HEK293 (cell line): ENCODE data around the gene RAMP1.

Source experiments
- BCL11A ChIP-seq: fragments of 450-650 bp; formaldehyde crosslinking; IDR thresholded peaks from 2 replicates; pipeline ENCODE4 v1.5.1; 2016; ENCODE audit warnings: low read depth, missing biosample characterization, missing genetic modification characterization
- PRDM10 ChIP-seq: fragments of 450-650 bp; formaldehyde crosslinking; IDR thresholded peaks from 2 replicates; pipeline ENCODE4 v1.5.1; 2016; ENCODE audit warnings: missing biosample characterization, missing genetic modification characterization
- ZNF274 ChIP-seq, 2 experiments: fragments of 200-500 bp in 1 of 2; fragments of 450-650 bp in 1 of 2; sonication (Bioruptor generic) in 1 of 2; formaldehyde crosslinking in 1 of 2; IDR thresholded peaks; 2 replicates each; pipeline versions ENCODE4 v1.5.1 to v1.6.1; 2014 to 2016; ENCODE audit warnings: borderline replicate concordance in 1 of 2, inconsistent platforms in 1 of 2, low read length in 1 of 2, missing biosample characterization in 1 of 2, missing genetic modification characterization in 1 of 2
- ZNF558 ChIP-seq: fragments of 450-650 bp; formaldehyde crosslinking; IDR thresholded peaks from 2 replicates; pipeline ENCODE4 v1.5.1; 2016; ENCODE audit warnings: missing biosample characterization, missing genetic modification characterization
- ZNF561 ChIP-seq: fragments of 450-650 bp; IDR thresholded peaks from 2 replicates; pipeline ENCODE4 v1.5.1; 2018; ENCODE audit warnings: missing biosample characterization, missing genetic modification characterization, borderline replicate concordance
- TF ChIP-seq, protein P1 (sequence below): fragments of 450-650 bp; formaldehyde crosslinking; IDR thresholded peaks from 2 replicates; pipeline ENCODE4 v1.5.1; 2016; ENCODE audit warnings: missing biosample characterization, missing genetic modification characterization

- TF ChIP-seq, protein P1, sequence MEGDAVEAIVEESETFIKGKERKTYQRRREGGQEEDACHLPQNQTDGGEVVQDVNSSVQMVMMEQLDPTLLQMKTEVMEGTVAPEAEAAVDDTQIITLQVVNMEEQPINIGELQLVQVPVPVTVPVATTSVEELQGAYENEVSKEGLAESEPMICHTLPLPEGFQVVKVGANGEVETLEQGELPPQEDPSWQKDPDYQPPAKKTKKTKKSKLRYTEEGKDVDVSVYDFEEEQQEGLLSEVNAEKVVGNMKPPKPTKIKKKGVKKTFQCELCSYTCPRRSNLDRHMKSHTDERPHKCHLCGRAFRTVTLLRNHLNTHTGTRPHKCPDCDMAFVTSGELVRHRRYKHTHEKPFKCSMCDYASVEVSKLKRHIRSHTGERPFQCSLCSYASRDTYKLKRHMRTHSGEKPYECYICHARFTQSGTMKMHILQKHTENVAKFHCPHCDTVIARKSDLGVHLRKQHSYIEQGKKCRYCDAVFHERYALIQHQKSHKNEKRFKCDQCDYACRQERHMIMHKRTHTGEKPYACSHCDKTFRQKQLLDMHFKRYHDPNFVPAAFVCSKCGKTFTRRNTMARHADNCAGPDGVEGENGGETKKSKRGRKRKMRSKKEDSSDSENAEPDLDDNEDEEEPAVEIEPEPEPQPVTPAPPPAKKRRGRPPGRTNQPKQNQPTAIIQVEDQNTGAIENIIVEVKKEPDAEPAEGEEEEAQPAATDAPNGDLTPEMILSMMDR (tag by site-specific recombination) = no peak
- TF ChIP-seq ZNF561 (tag by site-specific recombination) (no peak), ZNF558 (tag by site-specific recombination) (no peak), BCL11A (no peak), ZNF274 (IDR thresholded peaks at IDR 0.05; ENCODE audit: low read length) (no peak), ZNF274 (tag by site-specific recombination; IDR thresholded peaks at IDR 0.05; ENCODE audit: borderline replicate concordance) (no peak), PRDM10 (tag by site-specific recombination) (no peak)
These were observed 93.4 kb downstream of the RAMP1 start for GRCh38 chr2:237952851-237953250.
